ENCODE measurements around the gene CCDC34. TPM values are rescaled to one million over a fixed set of nuclear protein-coding genes. Genes with fewer than 3 reads are reported as not detected.
"Not testable (repeated sequence)": the region's sequence is repeated elsewhere in the genome, so short reads cannot be mapped to it uniquely, and the experiment has no call there.

CCDC34 gene
- total and polyA plus RNA-seq, 8 donors, result 3.2 to 28.6 (median 22.3) TPM

GRCh38 chr11:27328614-27329013 is 34.4 kb downstream of the CCDC34 start:
- H3K4me3 ChIP-seq, result no peak overlapping the region

GRCh38 chr11:27327064-27327463 is 36.0 kb downstream of the CCDC34 start:
- H3K27me3 ChIP-seq; H3K4me3 ChIP-seq; intact Hi-C loops (cut with DNase I); H3K27ac ChIP-seq; H3K36me3 ChIP-seq; H3K4me1 ChIP-seq; ATAC-seq; DNase-seq; H3K9me3 ChIP-seq: not testable (repeated sequence)

More at GRCh38 chr11:27328614-27329013, 34.4 kb downstream of the CCDC34 start:
- Histone ChIP-seq H3K9me3 (peaks cover 0 to 4% of the 10 kb centered on the region in 2 donors), H3K27ac (no peak overlapping the region), H3K27me3 (no peaks in the 10 kb centered on the region), H3K36me3 (no peaks in the 10 kb centered on the region), H3K4me1 (peaks cover 0 to 5% of the 10 kb centered on the region in 2 donors)
- no peak for TF ChIP-seq CTCF (IDR thresholded peaks at IDR 0.05)
- no peak for DNase-seq
- ATAC-seq, result no peak
- intact Hi-C loops (cut with DNase I), result no loop called here

GRCh38 chr11:27322196-27322595 is 40.8 kb downstream of the CCDC34 start:
- H3K27ac ChIP-seq; H3K36me3 ChIP-seq; DNase-seq; intact Hi-C loops (cut with DNase I); H3K9me3 ChIP-seq; H3K4me3 ChIP-seq; H3K27me3 ChIP-seq; ATAC-seq; H3K4me1 ChIP-seq: not testable (repeated sequence)

GRCh38 chr11:27321340-27321739 is 41.7 kb downstream of the CCDC34 start:
- H3K27ac ChIP-seq; ATAC-seq; intact Hi-C loops (cut with DNase I); H3K36me3 ChIP-seq; DNase-seq; H3K4me3 ChIP-seq; H3K9me3 ChIP-seq; H3K4me1 ChIP-seq; H3K27me3 ChIP-seq: not testable (repeated sequence)

GRCh38 chr11:27319072-27319471 is 43.9 kb downstream of the CCDC34 start:
- Histone ChIP-seq H3K9me3 (peaks cover 0 to 2% of the 10 kb centered on the region in 2 donors), H3K4me3 (no peak overlapping the region)

GRCh38 chr11:27317751-27318150 is 45.3 kb downstream of the CCDC34 start:
- Histone ChIP-seq H3K4me1 (no peaks in the 10 kb centered on the region), H3K36me3 (no peaks in the 10 kb centered on the region), H3K27ac (no peak overlapping the region), H3K4me3 (no peak overlapping the region), H3K9me3 (peaks cover 0 to 2% of the 10 kb centered on the region in 2 donors), H3K27me3 (no peaks in the 10 kb centered on the region)
- intact Hi-C loops (cut with DNase I), result no loop called here
- no peak for DNase-seq
- ATAC-seq, result no peak
- no peak for TF ChIP-seq CTCF (IDR thresholded peaks at IDR 0.05)

More at GRCh38 chr11:27319072-27319471, 43.9 kb downstream of the CCDC34 start:
- Histone ChIP-seq H3K27me3 (no peaks in the 10 kb centered on the region), H3K27ac (no peak overlapping the region), H3K4me1 (no peaks in the 10 kb centered on the region), H3K36me3 (no peaks in the 10 kb centered on the region)
- no peak for TF ChIP-seq CTCF (IDR thresholded peaks at IDR 0.05)
- DNase-seq, result no peak
- intact Hi-C loops (cut with DNase I), result no loop called here
- no peak for ATAC-seq

GRCh38 chr11:27315836-27316235 is 47.2 kb downstream of the CCDC34 start:
- Histone ChIP-seq H3K9me3 (no peaks in the 10 kb centered on the region), H3K27ac (no peak overlapping the region), H3K27me3 (no peaks in the 10 kb centered on the region), H3K4me1 (no peaks in the 10 kb centered on the region), H3K36me3 (no peaks in the 10 kb centered on the region), H3K4me3 (no peak overlapping the region)
- no peak for DNase-seq
- no peak for TF ChIP-seq CTCF (IDR thresholded peaks at IDR 0.05)
- intact Hi-C loops (cut with DNase I), result no loop called here
- ATAC-seq, result no peak

Measured in left lung (tissue), 10 donors.